ENCODE results near the gene AP3S1.
A peak's percentile ranks its signal among the peaks of the same experiment; 100 is the strongest.
"Not testable (repeated sequence)": the region's sequence is repeated elsewhere in the genome, so short reads cannot be mapped to it uniquely, and the experiment has no call there.

Gene AP3S1

GRCh38 chr5:115841382-115842088 lies at the start of gene AP3S1, which contains the start of gene ATG12:
AP3S1 (plus strand) TSS chr5:115841935; CDS start chr5:115842038, 103 bp downstream.
ATG12 (minus strand) TSS chr5:115841565; CDS start chr5:115841552, 13 bp downstream.
- DNase-seq: peak; percentile 93

DNA sequence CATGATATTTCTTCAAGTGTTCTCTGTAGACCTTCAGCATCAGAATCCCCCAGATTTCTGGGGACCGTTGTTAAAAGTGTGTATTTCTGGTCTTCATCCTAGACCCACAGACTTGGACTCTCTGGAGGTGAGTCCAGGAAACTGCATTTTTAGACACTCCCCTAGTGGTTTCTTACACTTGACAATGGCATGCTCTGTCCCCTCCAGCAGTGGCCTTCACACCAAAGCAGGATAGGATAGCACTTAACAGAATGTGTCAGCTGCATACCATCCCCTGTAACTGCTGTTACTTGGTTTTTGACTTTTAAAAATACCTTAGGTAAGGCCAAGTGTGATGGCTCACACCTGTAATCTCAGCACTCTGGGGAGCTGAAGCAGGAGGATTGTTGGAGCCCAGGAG lies 46.0 kb upstream of the AP3S1 start:
- DNase-seq: no peak

- no peak for DNase-seq
Measured at GRCh38 chr5:115796656-115797055, 45.1 kb upstream of the AP3S1 start.

DNA sequence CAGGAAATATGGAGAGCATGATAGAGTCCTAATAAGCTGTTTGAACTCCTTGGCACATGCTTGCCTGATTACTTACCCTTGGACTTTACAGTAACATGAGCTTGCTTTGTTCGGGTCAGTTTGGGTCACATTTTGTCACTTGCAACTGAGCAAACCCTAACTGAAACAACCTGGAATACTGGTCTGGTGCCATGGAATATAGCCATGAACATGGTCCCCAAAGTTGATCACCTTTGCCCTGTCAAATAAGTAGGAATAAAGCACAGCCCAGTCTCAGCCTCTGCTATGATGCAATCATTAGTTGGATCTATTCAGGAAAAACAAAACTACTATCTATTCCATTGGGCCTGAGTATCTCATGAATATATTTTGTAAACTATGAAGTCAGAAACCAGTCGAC lies 43.5 kb upstream of the AP3S1 start:
- no peak for DNase-seq

- DNase-seq: no peak
Measured at GRCh38 chr5:115800108-115800507, 41.6 kb upstream of the AP3S1 start.

DNA sequence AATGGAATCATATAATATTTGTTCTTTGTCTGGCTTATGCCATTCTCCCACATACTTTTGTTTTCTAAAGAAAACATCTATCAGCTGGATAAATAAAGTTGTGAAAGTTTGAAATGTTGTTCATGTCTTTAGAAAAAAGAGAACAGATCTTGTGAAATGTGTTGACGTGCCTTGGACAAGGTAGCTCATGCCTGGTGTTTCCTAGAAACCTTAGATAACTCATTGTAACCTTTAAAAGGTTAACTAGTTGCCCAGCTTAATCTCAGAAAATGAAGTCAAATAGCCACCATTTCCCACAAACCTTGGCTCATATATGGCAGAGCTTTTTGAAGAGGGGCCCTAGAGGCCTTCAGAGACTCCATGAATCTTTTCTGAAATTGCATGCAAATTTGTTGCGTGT lies 40.6 kb upstream of the AP3S1 start:
- DNase-seq: no peak

DNA sequence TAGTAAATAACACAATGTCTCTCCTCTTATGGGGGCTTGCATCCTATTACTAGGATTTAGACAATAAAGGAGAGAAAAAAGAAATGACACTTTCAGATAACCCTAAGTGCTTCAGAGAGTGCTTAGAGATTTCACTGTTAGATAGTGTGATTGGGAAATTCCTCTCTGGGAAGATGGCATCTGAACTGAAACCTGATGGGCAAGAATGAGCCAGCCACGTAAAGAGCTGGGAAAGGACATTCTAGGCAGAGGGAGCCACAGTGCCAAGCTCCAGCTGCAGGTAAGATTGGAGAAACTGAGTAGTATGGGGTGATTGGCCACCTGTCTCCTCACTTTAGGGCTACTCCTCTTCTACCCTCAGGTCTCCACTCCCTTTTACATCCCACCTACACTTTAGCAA lies 39.8 kb upstream of the AP3S1 start:
- DNase-seq: no peak

GRCh38 chr5:115806986-115807653 lies 34.6 kb upstream of the AP3S1 start:
- DNase-seq: no peak

GRCh38 chr5:115807654-115808052 lies 34.1 kb upstream of the AP3S1 start:
- no peak for DNase-seq

DNA sequence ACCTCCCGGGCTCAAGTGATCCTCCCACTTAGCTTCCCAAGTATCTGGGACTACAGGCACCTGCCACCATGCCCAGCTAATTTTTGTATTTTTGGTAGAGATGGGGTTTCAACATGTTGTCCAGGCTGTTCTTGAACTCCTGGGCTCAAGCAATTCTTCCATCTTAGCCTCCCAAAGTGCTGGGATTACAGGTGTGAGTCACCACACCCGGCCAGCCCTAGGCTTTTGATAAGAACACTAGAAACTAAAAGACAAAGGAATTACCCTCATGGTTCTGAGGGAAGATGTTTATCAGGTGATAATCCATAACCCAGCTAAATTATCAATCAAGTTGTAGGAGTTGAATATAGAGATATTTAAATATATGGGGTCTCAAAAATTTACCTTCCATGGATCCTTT lies 33.7 kb upstream of the AP3S1 start:
- not testable (repeated sequence) for DNase-seq

GRCh38 chr5:115809946-115810345 lies 31.8 kb upstream of the AP3S1 start:
- DNase-seq: no peak

GRCh38 chr5:115810761-115811160 lies 31.0 kb upstream of the AP3S1 start:
- no peak for DNase-seq

DNA sequence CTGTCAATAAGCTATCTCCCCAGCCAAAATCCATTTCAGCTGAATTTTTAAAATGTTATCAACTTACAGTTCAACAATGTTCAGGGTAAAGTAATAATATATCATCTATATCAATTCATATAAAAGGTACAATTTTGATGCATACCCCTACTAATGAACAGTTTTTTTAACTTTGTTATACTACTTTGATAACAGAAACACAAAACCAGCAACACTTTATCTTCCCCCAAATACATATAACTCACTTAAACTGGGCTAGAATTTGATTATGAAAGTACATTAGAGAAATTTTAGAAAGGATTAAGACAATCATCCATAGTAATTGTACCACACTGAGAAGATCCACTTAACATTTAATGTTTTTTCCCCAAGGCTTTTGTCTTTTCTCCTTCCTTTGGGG lies 30.3 kb upstream of the AP3S1 start:
- DNase-seq: no peak

- no peak for DNase-seq
Measured at GRCh38 chr5:115812372-115812771, 29.4 kb upstream of the AP3S1 start.

DNA sequence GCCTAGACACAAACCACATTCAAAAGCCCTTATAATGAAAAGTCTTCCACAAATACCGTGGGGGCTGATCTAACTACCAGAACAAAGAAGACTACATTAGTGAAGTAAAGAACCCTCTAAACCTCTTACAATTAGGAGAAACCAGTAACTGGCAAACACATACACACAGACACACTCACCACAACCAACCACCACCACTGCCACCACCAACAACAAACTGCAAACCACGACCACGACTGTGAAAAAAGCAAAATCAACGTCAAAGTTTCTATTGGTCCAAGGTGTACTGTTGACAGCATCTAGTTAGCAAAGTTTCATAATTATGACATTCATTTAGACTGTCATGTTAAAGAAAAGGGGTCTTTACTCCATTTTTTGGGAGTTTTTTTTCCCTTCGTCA lies 28.0 kb upstream of the AP3S1 start:
- peak; percentile 23 for DNase-seq

DNA sequence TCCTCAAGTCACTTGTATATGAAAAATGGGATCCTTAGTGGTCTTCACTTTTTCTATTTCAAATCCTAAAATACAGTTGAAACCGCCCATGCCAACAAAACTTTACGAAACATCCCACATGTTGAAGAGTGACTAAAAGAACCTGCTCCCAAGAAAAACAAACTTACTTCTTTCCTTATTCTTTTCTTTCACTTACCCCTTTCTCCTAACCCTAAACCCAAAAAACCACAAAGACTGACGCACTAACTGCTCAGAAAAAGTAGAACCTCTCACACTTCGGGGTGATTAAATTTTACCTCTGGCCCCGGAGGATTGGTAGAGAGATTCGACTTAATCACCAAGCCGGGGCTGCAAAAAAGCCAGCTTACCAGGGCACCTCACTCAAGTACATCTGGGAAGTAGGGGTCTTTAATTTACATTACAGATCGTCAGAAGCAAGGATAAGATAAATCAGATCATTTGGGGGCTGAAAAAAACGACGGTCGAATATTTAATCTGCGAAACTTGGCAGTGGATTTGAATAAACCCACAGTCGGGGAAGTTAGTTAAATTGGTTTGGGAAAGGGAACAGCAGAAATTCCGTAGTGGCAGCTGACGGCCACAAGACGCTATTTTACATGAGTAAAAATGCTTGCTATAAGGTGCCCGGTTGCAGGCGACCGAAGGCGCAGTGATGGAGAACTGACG lies 26.6 kb upstream of the AP3S1 start:
- peak; percentile 13 for DNase-seq

GRCh38 chr5:115815693-115816225 lies 26.0 kb upstream of the AP3S1 start:
- no peak for DNase-seq

DNA sequence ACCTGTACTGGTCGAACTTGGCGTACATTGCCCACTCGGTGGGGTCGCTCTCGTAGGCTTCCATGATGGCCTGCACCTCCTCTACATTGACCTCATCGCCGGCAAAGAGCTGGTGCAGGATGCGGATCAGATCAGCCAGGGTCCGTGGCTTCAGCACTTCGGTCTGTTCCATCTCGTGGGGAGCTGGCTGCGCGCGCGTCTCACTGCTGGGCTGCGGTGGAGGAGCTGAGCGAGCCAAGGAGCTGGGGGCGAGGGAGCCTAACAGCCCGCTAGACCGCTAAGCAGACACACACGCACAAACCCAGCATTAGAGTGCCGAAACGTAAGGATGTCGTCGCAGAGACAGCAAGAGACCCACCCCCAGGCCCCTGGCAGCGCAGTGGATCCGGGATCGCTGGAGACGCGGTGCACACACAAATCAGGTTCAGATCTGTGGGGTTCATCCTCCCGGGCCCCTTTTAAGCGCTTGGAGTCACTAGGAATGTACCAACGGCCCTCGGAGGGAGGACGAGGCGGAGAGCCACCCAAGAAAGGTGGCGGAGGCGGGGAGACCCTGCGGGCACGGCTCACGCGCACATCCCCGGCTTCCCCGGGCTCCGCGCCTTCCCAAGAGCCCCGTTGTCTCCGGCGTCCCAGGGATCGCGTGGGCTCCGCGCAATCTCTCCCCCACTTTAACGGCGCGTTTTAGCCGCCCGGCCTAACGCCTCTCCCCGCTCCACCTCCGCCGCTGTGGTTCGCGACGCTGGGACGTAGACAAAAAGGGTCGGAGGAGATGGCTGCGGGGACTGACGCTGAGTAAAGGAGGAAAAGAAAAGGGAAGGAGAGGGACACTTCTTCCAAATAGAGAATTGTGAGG lies 25.3 kb upstream of the AP3S1 start, which contains the start of gene CDO1:
CDO1 (minus strand) TSS at position 434 of the 856 bp plus-strand sequence; CDS start at position 172, 262 bp downstream.
- DNase-seq: peak; percentile 54

GRCh38 chr5:115817386-115817785 lies 24.3 kb upstream of the AP3S1 start:
- no peak for DNase-seq

- DNase-seq: no peak
Measured at GRCh38 chr5:115818821-115819220, 22.9 kb upstream of the AP3S1 start.

GRCh38 chr5:115820846-115821245 lies 20.9 kb upstream of the AP3S1 start:
- no peak for DNase-seq

- not testable (repeated sequence) for DNase-seq
Measured at GRCh38 chr5:115824983-115825382, 16.8 kb upstream of the AP3S1 start.

GRCh38 chr5:115825948-115826347 lies 15.8 kb upstream of the AP3S1 start:
- DNase-seq: no peak

All from activated CD4-positive, alpha-beta T cell treated with anti-CD3 and anti-CD28 coated beads for 48 hours (primary cell).